Measurements from ENCODE around the gene VPS13D.
"Not testable (repeated sequence)": the region's sequence is repeated elsewhere in the genome, so short reads cannot be mapped to it uniquely, and the experiment has no call there.

VPS13D gene

DNA sequence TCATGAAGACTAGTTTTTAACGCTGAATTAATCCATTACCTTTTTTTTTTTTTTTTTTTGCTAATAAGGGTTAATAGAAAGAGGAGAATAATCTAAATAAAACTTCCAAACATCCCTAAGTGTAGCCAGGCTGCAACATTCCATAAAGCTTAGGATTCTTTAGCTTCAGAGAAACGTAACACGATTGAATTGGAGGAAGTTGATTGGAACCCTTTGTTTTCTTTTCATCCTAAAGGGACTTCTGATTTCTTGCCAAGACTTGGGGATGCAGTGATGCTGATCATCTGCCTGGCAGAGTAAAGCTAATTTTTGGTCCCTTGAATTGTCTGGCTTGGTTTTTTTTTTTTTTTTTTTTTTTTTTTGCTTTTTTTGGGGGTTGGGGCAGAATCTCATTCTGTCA, 142.9 kb downstream of the VPS13D start:
- no peak for DNase-seq

DNA sequence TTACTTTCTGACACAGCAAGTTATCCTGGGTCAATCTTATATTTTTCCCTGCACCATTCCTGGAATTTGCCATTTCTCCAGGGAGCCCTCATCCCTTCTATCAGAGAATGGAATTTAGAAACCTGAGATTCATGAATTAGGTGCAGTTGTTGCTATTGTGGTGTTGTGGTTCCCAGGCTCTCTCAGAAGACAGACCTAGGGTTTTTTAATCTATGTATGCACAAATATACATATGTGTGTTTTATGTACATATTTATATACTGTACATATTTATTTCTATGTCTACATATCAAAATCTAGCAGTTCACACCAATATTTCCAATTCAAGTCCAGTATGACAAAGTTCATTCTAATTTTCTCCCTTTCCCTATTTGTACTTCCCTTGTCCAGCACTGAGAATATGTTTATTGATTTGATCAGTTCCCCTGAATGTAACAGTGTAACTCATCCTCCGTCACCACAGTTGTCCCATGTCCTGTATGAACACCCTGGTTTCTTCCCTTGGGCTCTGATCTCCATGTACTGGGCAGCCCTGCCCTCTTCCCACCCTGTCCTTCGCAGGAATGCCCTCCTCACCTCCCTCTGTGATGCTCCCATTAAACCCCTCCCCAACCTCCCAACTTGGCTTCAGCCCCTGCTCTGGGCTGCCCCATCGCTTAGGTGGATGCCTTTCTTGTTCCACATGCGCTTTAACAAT, 145.5 kb downstream of the VPS13D start:
- no peak for DNase-seq

DNA sequence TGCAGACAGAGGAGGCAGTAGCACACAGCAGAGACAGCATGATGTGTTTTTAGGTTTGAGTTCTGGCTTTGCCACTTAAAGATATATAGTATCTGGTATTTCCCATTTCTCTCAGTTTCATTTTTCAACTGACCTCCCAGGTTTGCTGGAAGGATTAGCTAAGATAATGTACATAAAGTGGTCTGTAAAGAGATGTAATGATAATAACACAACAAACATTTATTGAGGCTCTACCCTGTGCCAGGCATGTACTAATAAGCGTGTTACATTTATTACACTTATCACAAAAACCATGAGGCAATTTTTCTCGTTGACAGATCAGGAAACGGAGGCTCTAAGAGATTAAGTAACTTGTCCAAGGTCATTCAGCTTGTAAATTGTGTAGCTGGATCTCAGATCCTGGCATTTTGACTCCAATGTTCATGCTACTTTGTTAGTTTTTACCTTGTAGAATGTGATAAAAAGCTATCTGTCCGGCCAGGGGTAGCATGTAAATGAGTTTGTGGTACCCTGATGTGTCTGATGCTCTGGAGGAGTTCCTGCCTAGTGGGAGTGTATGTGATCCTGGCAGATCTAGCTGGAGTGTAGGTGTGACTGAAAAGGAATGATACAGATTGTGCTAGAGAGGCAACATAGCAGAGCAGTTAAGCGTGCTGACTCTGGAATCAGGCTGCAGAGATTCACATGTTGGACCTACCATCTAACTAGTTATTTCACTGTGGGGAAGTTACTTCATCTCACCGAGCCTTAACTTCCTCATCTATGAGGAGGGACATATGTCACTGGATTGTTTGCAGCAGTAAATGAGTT, 146.6 kb downstream of the VPS13D start:
- no peak for DNase-seq

DNA sequence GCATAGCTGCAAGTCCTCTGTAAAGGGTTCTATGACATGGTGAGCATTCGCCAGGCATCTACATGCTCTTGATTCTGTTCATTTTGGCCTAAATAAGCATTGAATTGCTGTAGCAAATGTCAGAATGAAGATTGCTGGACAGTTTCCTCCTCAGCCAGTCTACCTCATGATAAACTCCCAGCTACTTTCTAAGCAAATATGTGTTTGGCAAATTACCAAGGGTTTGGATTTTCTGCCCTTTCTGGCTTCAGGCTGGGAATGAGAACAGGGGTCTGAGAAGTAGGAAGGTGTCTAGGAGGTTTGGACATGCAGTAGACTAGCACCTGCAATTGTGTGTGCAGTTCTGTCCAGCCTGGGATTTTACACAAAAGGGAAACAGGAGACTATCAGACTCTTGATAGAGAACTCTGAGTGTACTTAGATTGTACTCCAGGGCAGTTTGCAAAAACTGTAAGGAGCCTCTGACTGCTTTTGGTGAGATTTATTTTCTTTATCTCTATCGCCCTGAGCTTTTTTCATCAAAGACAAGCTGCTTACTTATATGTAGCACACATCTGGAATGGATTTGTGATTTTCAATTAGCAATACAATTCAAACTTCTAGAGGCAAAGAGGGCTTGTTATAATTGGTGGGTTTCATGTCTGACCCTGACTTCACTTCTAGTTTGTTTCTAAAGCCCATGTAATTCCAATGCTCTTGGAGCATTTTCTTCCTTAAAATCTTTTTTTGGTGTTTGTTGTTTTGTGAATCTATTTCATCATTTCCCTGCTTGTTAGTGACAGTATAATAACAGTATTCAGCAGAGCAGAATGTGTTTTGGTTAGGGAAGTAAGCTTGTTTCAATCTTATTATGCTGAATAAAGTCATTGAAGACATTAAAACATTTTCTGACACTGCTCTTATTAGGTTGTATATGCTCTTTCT, 150.8 kb downstream of the VPS13D start:
- DNase-seq = no peak

DNA sequence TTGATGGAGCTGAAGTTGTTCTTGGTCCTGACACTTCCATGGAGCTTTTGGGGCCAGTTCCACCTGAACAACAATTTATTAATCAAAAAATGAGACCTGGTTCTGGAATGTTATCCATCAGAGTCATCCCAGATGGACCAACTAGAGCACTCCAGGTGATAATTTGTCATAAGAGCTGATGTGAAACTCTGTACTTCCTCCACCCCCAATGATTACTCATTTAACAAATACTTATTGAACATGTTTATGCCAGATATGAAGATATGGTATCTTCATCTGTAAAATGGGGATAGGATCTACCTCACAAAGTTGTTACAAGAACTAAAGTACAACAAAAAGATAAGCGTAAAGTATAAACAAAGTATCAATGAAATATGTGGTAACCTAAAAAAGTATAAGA, 153.2 kb downstream of the VPS13D start:
- no peak for DNase-seq

DNA sequence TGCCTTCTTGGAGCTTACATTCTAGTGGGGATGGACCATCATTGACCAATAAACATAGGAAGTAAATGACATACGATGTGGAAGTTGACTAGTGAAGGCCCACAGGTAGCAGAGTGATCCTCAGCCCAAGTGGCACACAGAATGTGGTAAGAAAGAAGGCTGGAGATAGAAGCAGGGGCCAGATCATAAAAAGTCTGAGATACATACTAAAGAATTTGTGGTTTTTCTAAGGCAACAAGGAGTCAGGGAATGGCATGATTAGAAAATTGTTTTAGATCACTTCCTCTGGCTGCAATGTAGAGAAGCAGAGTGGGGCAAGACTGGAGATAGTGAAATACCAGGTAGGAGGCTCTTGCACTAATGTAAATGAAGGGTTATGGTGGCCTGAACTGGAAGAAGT, 154.0 kb downstream of the VPS13D start:
- no peak for DNase-seq

DNA sequence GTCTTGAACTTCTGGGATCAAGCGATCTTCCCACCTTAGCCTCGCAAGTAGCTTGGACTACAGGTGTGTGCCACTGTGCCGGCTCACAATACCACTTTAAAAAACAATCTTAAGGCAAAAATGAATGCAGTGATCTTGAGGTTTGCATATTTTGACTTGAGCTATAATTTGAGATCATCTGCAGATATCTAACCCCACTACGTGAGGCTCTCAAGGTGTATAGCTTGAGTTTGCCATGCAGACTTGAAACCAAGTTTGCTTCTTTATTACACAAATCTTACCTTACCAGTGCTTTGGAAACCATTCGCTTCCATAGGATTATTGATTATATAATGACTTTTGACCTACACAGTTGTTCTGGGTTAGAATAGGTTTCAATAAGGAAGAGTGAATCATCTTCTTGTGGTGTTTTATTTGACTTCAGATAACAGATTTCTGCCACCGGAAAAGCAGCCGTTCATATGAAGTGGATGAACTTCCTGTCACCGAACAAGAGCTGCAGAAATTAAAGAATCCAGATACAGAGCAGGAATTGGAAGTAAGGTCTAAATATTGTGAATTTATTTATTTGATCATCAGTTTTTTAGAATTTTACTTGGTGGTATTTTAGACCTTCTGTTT, 155.1 kb downstream of the VPS13D start:
- no peak for DNase-seq

DNA sequence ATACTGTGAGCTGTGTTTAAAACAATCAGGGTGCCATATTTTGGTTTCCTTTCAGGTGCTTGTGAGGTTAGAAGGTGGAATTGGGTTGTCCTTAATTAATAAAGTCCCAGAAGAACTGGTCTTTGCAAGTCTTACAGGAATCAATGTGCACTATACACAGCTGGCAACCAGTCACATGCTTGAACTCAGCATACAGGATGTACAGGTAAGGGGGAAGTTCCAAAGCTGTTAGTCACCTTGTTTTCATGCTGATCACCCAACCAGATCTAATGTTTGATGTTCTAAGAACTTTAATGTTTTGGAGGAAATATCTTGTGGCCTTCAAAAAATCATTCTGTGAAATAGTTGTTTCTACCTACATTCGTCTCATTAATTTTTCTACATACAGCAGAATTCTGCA, 156.3 kb downstream of the VPS13D start:
- DNase-seq = no peak

DNA sequence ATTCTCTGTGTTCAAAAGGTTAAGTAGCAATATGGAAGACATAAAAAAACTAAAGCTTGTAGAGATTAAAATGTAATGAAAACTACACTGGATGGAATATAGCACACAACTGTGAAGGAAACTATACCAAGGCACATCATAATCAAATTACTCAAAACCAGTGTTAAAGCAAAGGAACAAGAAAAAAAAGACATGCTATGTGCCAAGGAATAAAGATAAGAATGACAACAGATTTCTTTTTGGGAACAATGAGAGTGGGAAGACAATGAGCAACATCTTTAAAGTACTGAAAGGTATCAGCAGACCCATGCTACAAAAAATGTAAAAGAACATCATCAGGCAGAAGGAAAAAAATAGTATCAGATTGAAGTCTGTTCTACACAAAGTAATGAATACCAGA, 157.8 kb downstream of the VPS13D start:
- no peak for DNase-seq

DNA sequence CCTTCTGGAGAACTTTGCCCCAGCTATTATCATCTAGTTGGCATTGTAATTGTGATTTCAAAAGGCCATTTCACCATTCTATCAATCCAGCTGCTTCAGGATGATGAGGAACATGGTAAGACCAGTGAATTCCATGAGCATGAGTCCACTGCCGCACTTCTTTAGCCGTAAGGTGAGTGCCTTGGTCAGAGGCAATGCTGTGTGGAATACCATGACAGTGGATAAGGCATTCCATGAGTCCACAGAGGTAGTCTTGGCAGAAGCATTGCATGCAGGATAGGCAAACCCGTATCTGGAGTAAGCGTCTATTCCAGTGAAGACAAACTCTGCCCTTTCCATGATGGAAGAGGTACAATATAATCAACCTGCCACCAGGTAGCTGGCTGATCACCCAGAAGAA, 160.5 kb downstream of the VPS13D start:
- not testable (repeated sequence) for DNase-seq

DNA sequence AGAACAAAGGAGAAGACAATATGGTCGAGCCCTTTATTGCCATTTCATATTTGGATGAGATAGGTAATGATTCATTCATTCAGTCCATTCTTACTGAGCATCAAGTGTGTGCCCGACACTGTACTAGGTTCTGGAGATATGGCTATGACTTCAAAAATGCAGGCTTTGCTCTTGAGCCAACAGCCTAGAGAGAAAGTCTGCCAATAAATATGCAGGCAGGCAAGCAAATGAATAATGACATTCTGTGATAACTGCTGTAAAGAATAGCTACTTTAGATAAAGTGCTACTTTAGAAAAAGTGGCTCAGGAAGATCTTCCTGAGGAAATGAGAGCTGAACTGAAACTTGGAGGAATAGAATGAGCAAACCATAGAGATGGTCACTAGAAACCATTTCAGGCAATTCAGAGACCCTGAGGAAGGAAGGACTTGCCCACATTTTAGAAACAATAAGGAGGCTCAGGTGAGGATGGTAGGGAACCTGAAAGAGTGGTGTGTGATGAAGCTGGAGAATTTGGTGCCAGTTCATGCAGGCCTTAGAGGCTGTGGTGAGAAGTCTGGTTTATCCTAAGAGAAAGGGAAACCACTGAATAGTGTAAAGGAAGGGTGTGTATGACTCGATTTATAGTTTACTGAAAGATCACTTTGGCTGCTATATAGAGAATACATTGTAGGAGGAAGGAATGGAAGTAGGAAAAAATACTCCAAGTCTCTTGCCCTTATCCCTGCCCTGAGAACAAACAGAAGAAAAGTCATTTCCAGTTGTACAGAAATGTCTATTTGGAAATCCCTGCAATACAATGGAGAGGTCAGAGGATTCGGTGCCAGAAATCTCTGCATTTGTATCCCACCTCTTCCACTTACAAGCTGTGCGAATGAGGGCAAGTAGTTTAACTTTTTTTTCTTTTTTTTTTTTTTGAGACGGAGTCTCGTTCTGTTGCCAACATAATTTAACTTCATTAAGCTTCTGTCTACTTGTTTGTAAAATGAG, 167.9 kb downstream of the VPS13D start:
- DNase-seq = no peak

DNA sequence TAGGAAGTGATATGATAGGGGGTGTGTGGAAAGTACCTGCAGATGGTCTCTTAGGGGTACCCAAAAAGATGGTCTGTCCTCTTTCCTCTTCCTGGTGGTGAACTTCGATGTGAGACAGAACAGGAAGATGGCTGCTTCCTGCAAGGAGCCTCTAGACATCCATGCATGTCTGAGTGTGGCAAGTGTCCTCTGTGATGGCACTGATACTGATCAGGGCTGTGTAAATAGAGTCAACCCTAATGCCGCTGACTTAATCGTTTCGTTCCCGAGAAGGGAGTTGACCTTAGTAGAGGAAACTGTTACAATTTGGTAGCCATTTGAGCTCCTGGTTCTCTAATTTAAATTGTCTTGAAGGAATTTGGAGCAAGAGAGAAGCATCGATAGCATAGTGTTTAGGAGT, 168.6 kb downstream of the VPS13D start:
- DNase-seq = no peak

DNA sequence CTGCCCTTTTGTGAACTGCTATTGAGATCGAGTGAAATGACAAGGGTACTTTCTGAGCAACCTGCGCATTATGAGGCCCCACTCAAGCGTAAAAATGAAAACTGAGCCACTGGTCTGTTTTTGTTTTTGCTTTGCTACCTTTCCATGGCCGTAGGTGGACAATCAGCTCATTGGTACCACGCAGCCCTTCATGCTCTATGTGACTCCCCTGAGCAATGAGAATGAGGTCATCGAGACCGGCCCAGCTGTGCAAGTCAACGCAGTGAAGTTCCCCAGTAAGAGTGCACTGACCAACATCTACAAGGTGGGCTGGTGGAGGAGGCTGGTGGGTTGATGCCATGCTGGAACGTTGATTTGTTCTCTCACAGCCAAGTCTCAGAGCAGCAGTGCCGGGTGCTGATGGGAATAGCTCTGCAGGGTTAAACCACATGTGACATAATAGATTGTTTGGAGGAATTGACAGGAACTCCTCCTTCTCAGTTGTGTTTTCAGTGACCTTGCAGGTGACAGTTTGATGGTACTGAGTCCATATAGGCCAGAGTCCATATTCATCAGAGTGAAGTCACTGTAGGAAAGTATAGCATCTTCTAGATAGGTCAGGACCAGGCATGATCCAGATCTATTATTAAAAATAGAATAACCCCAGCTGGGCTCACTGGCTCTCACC, 170.3 kb downstream of the VPS13D start:
- DNase-seq = no peak

DNA sequence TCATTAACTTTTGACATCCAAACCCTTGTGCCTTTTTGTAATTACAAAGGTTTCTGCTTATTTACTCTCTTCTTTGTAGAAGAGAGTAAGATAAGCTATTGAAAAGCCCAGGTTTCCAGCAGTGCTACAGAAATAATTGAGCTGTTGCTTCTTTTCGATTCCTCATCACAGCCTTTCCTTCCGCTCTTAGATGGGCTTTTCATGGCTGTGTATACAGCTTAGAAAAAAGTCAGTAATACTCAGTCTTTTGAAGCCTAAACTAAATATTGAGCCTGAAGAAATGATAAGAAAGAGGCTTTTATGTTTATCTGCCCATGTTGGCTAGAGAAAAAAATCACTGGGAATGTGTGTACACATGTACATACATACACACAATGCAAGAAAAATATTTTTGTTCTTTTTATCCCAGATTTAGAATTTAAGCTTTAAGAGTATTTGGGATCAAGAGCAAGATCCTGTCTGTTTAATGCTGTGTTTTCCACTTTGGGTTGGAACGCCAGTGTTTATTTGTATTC, 172.4 kb downstream of the VPS13D start:
- DNase-seq = no peak

DNA sequence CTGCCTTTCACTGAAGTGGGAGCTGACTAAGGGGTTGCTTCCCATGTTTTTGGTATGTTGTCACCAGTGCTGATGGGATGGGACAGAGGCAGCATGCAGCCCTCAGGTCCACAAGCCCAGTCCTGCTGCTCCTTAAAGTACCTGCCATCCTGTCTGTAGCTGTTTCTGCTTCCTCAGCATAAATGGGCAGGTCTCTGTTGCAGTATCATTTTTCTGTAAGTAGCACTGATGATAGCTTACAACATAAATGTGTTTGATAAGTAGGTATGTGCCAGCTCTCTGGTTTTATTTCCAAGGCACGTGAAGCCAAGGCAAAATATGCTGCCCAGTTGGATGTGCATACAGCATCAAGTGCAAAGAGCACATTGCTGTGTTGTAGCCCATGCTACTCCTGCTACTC, 173.0 kb downstream of the VPS13D start:
- no peak for DNase-seq

DNA sequence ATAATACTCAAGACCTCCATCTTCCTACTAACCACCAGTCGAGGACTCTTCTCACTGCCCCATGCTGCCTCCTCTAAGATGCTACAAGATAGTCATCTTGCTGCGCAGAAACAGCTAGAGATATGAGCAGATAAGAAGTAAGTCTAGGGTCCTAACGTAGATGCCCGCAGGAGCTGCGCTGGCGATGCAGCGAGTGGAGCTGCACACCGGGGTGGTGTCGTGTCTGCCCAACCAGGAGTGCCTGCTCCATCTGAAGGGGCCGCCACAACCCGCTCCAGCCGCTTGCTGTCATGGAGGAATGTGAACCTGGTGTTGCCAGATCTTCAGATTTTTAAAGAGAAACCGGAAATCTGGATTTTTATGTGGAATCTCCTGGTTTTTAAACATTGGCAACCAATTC, 175.1 kb downstream of the VPS13D start:
- DNase-seq = no peak

DNA sequence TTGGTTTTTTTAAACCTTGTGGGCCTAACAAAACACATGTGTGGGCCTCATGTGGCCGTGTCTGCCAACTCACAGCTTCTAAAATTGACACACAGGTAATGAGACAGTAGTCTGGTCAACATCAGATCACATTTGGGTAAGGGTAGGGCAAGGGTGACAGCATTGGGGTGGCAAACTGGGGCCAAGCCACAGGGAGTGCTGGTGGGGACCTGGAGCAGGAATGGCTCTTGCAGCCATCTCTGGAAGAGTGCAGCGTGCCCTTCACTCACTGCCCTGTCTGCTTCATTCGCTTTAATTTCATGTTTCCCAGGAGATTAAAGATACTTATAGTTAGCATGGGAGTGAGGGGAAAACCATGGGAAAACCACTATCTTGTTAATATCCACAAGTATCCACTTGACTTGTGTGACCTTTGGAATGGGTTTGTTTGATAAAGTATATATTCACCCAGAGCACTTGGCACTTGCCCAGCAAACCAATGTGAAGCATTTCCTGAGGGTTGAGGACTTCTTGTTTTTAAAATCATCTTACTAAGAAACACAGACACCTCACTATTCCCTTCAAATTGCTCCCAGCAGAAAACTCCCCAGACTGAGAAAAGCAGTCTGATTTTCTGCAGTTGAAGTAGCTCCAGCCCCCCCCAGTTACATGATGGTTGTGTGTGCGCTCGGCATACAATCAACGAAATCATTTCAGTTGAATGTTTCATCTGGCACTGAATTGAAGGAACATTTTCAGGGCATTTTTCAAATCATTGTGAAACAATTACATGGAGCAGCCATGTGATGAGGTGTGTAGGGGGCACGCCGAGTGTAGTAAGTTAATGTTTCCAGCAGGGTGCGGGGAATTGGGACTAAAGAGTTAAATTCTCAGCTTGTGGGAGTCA, 175.7 kb downstream of the VPS13D start:
- DNase-seq = no peak

DNA sequence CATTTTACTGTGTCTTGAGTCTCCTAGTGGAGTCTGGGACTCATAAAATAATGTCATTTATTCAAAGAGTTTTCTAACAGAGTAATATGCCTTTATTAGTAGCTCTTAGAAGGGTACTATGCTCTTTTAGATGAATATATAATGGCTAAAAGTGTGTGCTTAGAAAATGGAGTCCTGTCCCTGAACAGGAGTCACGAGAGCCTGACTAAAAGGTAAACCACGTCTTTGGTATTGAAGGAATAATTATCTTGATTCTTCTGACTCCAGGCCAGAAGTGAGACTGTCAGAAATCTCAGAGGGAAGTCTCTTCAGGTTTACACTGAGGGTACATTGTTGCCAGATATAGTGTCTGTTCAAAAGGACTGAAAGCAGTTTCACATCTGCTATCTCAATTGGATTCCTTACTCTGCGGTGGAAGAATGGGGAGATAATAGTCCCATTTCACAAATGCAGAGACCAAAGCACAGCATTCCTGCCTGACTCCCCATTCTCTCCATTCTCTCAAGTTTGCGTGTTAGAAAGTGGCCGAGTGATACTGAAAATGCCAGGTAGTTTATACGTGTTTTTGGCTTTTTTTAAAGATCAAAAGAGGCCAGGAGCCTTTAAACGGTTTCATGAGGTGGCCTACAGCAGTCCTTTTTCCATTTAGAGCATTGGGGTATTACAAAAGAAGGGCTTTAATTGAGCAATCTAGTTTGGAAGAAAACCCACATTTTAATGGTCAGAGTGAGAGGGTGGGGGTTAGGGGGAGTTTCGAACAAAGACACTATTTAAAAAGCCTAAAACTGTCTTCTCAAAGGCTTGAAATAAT, 176.6 kb downstream of the VPS13D start:
- DNase-seq = no peak
